Gastroesophageal sphincter (tissue), 4 donors: Measurements from ENCODE around the gene THSD4. TPM values are rescaled to one million over a fixed set of nuclear protein-coding genes. Genes with fewer than 3 reads are reported as not detected.

ENCODE experiments used
- ATAC-seq: fragments of 150-250 bp; one replicate; pipeline ENCODE4 v1.9.1; 2016; ENCODE audit warnings: mild to moderate bottlenecking, moderate library complexity
- H3K27ac ChIP-seq, 4 donors: fragments of 200-600 bp; sonication (generic) in 3 of 4; 1 replicate in 3 of 4; 2 replicates in 1 of 4; pipeline ENCODE4 v1.5.1; 2016 to 2019
- H3K27me3 ChIP-seq: fragments of 200-600 bp; sonication (generic); one replicate; pipeline ENCODE4 v1.5.1; 2019
- H3K36me3 ChIP-seq, 2 donors: fragments of 200-600 bp; sonication (generic); one replicate each; pipeline ENCODE4 v1.5.1; 2019; ENCODE audit warnings: control low read depth in 1 of 2
- H3K4me1 ChIP-seq, 3 donors: fragments of 200-600 bp; sonication (generic); 1 replicate in 2 of 3; 2 replicates in 1 of 3; pipeline ENCODE4 v1.5.1; 2016 to 2019; ENCODE audit warnings: control low read depth in 2 of 3
- H3K4me3 ChIP-seq, 2 donors: fragments of 200-600 bp; sonication (generic); one replicate each; pipeline ENCODE4 v1.5.1; 2019; ENCODE audit warnings: mild to moderate bottlenecking in 1 of 2, moderate library complexity in 1 of 2
- H3K9me3 ChIP-seq, 3 donors: fragments of 200-600 bp; sonication (generic); one replicate each; pipeline ENCODE4 v1.5.1; 2017 to 2019; ENCODE audit warnings: control low read depth in 2 of 3
- CTCF ChIP-seq, 4 experiments: fragments of 200-600 bp in 2 of 4; fragments of 450-650 bp in 2 of 4; sonication (generic) in 1 of 4; IDR thresholded peaks; one replicate each; pipeline ENCODE4 v1.5.1; 2017 to 2019; ENCODE audit warnings: antibody characterized with exemption in 4 of 4, mild to moderate bottlenecking in 2 of 4, moderate library complexity in 2 of 4
- EP300 ChIP-seq: sonication (generic); formaldehyde crosslinking; IDR thresholded peaks from one replicate; pipeline ENCODE4 v1.6.1; 2017; ENCODE audit warnings: antibody characterized with exemption, mild to moderate bottlenecking
- POLR2A ChIP-seq, 2 donors: fragments of 450-650 bp; IDR thresholded peaks; one replicate each; pipeline ENCODE4 v1.6.1; 2017; ENCODE audit warnings: antibody characterized with exemption in 2 of 2, mild to moderate bottlenecking in 2 of 2, moderate library complexity in 1 of 2
- POLR2AphosphoS5 ChIP-seq: sonication (generic); formaldehyde crosslinking; IDR thresholded peaks from one replicate; pipeline ENCODE4 v1.6.1; 2017; ENCODE audit warnings: antibody characterized with exemption
- WGBS, 2 donors: methylation state at CpG; one replicate each; pipeline ENCODE4 v1.1.5; 2018; ENCODE audit warnings: low coverage in 1 of 2; 5-methylcytosine and 5-hydroxymethylcytosine counted together
- total RNA-seq, 4 donors: library from RNA; depleted of rRNA; stranded (reverse); fragments of >200 nt; gene quantifications; one replicate each; pipeline ENCODE4 v1.1.0, GENCODE V29; 2016

The THSD4 gene
- total RNA-seq, 4 donors from 2014 or later, result 4.6 to 28.5 (median 17.6) TPM

GRCh38 chr15:71810256-71811035 is 695.2 kb downstream of the THSD4 start, which contains the start of gene NR2E3:
NR2E3 (plus strand) TSS chr15:71810554; CDS start chr15:71810744, 190 bp downstream.
- H3K27me3 ChIP-seq, result no peaks in the 10 kb centered on the region
- H3K4me1 ChIP-seq, result peaks cover 0 to 6% (median 0%) of the 10 kb centered on the region in 3 donors
- TF ChIP-seq CTCF (IDR thresholded peaks at IDR 0.05) (no peak), POLR2AphosphoS5 (no peak), EP300 (no peak), POLR2A (IDR thresholded peaks at IDR 0.05) (no peak)
- no peak within 1 kb of the TSS for H3K4me3 ChIP-seq
- no peaks in the 10 kb centered on the region for H3K36me3 ChIP-seq
- no peak within 1 kb of the TSS for H3K27ac ChIP-seq
- no peaks in the 10 kb centered on the region for H3K9me3 ChIP-seq
- 74 to 90% methylated on average over 2 to 8 of the region's 16 CpGs for WGBS, 2 donors
- no peak for ATAC-seq

- no peaks in the 10 kb centered on the region for H3K9me3 ChIP-seq
- no peak overlapping the region for H3K4me3 ChIP-seq
- no peak for ATAC-seq
- H3K36me3 ChIP-seq, result no peaks in the 10 kb centered on the region
- H3K27me3 ChIP-seq, result no peaks in the 10 kb centered on the region
- 75 to 88% methylated on average over 5 to 16 of the region's 27 CpGs for WGBS, 2 donors
- no peak for TF ChIP-seq POLR2A (IDR thresholded peaks at IDR 0.05)
- TF ChIP-seq POLR2AphosphoS5, result no peak
- TF ChIP-seq EP300, result no peak
- no peak for TF ChIP-seq CTCF (IDR thresholded peaks at IDR 0.05)
- peaks cover 0 to 6% (median 0%) of the 10 kb centered on the region in 3 donors for H3K4me1 ChIP-seq
- H3K27ac ChIP-seq, result no peak overlapping the region
Measured at GRCh38 chr15:71811036-71811736, 695.9 kb downstream of the THSD4 start.

GRCh38 chr15:71811752-71812735 is 696.8 kb downstream of the THSD4 start:
- no peak overlapping the region for H3K27ac ChIP-seq
- no peaks in the 10 kb centered on the region for H3K9me3 ChIP-seq
- TF ChIP-seq POLR2A (IDR thresholded peaks at IDR 0.05) (no peak), CTCF (IDR thresholded peaks at IDR 0.05) (no peak), EP300 (no peak), POLR2AphosphoS5 (no peak)
- no peak for ATAC-seq
- H3K4me3 ChIP-seq, result no peak overlapping the region
- H3K36me3 ChIP-seq, result no peaks in the 10 kb centered on the region
- peaks cover 0 to 6% (median 0%) of the 10 kb centered on the region in 3 donors for H3K4me1 ChIP-seq
- no peaks in the 10 kb centered on the region for H3K27me3 ChIP-seq
- 60% methylated on average over 1 of the region's 38 CpGs; no CpG with 5 or more reads in 1 of the 2 donors for WGBS, 2 donors

- Histone ChIP-seq H3K4me3 (no peak overlapping the region), H3K27ac (no peak overlapping the region), H3K4me1 (no peaks in the 10 kb centered on the region), H3K9me3 (no peaks in the 10 kb centered on the region), H3K27me3 (no peaks in the 10 kb centered on the region), H3K36me3 (no peaks in the 10 kb centered on the region)
- TF ChIP-seq POLR2A (IDR thresholded peaks at IDR 0.05) (no peak), CTCF (IDR thresholded peaks at IDR 0.05) (no peak), POLR2AphosphoS5 (no peak), EP300 (no peak)
- peak; percentile 20 for ATAC-seq
- WGBS, 2 donors, result no CpG with 5 or more reads among the region's 16 CpGs
Measured at GRCh38 chr15:71812966-71813722, 697.9 kb downstream of the THSD4 start.
